K562 (cell line): ENCODE measurements around the gene FAM168B. TPM values are rescaled to one million over a fixed set of nuclear protein-coding genes. Genes with fewer than 3 reads are reported as not detected.

Experiments used
- ARID2 ChIP-seq: fragments of 450-650 bp; IDR thresholded peaks from 2 replicates; pipeline ENCODE4 v1.6.1; 2017; ENCODE audit warnings: antibody characterized with exemption, mild to moderate bottlenecking
- CBX1 ChIP-seq: sonication (generic); IDR thresholded peaks from 2 replicates; pipeline ENCODE4 v1.6.1; 2016; ENCODE audit warnings: antibody characterized with exemption, low read depth, mild to moderate bottlenecking
- CEBPG ChIP-seq, 3 experiments: fragments of 200-800 bp in 1 of 3; sonication (Bioruptor generic) in 1 of 3; sonication (generic) in 1 of 3; formaldehyde crosslinking in 1 of 3; IDR thresholded peaks in 2 of 3; conservative IDR thresholded peaks in 1 of 3; 2 replicates each; pipeline versions ENCODE4 v1.6.1 to v1.8.0; 2016 to 2022; ENCODE audit warnings: missing compliant biosample characterization in 2 of 3, missing genetic modification characterization in 2 of 3, mild to moderate bottlenecking in 1 of 3, missing genetic modification reagents in 1 of 3
- CXXC5 ChIP-seq: fragments of 250-450 bp; sonication (Bioruptor Pico); IDR thresholded peaks from 2 replicates; pipeline ENCODE4 v1.8.0; 2022; ENCODE audit warnings: inconsistent platforms, mild to moderate bottlenecking, moderate library complexity
- DDX20 ChIP-seq: fragments of 450-650 bp; IDR thresholded peaks from 2 replicates; pipeline ENCODE4 v1.6.1; 2016; ENCODE audit warnings: missing genetic modification characterization, low read depth, mild to moderate bottlenecking, missing compliant biosample characterization, moderate library complexity
- HDAC1 ChIP-seq, 2 experiments: fragments of 450-650 bp; IDR thresholded peaks; 2 replicates each; pipeline ENCODE4 v1.6.1; 2016 to 2017; ENCODE audit warnings: inconsistent platforms in 1 of 2, mild to moderate bottlenecking in 1 of 2, moderate library complexity in 1 of 2
- NFRKB ChIP-seq: fragments of 450-650 bp; IDR thresholded peaks from 2 replicates; pipeline ENCODE4 v1.6.1; 2016; ENCODE audit warnings: low read depth
- POLR2A ChIP-seq: fragments of 450-650 bp; conservative IDR thresholded peaks from 2 replicates; pipeline ENCODE4 v1.6.1; 2016
- RAD51 ChIP-seq: fragments of 450-650 bp; IDR thresholded peaks from 2 replicates; pipeline ENCODE4 v1.7.1; 2016; ENCODE audit warnings: low read depth, mild to moderate bottlenecking, borderline replicate concordance
- RBM15 ChIP-seq: fragments of 200-400 bp; formaldehyde crosslinking; IDR thresholded peaks from 2 replicates; pipeline ENCODE4 v1.6.1; 2018; ENCODE audit warnings: mild to moderate bottlenecking, low read length, moderate library complexity; ENCODE audit not compliant: insufficient read depth
- SMARCB1 ChIP-seq: IDR thresholded peaks from 2 replicates; pipeline ENCODE4 v1.6.1; 2011; ENCODE audit warnings: improper control_type of control experiment, low read depth; ENCODE audit not compliant: insufficient read length
- polyA plus RNA-seq, 8 experiments: library from polyadenylated mRNA; depleted of rRNA in 4 of 8; stranded (reverse) in 5 of 8; unstranded in 3 of 8; fragments of >200 nt; fragmentation: Nextera tagmentation in 2 of 8; fragmentation: Illumina TruSeq in 1 of 8; extraction: Ambion mirVana in 2 of 8; extraction: Trizol in 1 of 8; gene quantifications; 2 replicates each; pipeline versions ENCODE4 v1.2.1 to v1.2.3, GENCODE V29; 2011 to 2014; ENCODE audit warnings: inconsistent platforms in 1 of 8, missing spikeins in 1 of 8
- total RNA-seq, 7 experiments: library from RNA; depleted of rRNA in 6 of 7; stranded (reverse); fragments of >200 nt in 6 of 7; fragmentation: Illumina TruSeq in 2 of 7; extraction: Trizol in 2 of 7; gene quantifications; 2 replicates each; pipeline versions ENCODE4 v1.2.1 to v1.2.3, GENCODE V29; 2011 to 2021; ENCODE audit warnings: low replicate concordance in 1 of 7

FAM168B gene
- total and polyA plus RNA-seq, 9 of the 15 experiments (the other 6 are each of a cell fraction or from before 2014, with no cell fraction given): 3.3 to 76.0 (median 46.1) TPM

GRCh38 chr2:131105156-131105949 lies 12.1 kb upstream of the FAM168B start, which contains the start of gene PLEKHB2 (continued):
- TF ChIP-seq RAD51 (no peak), HDAC1 (IDR thresholded peaks at IDR 0.05) (peak in 1 of 2 experiments; percentile 82; a peak in 2 of 4 replicates), SMARCB1 (no peak), CBX1 (peak; percentile 47; the same call in 1 of the 2 replicates), DDX20 (tag) (no peak), NFRKB (no peak), POLR2A (peak; percentile 91), CEBPG (CRISPR knock-in tag; IDR thresholded peaks at IDR 0.05) (no peak), CEBPG (tag; conservative IDR thresholded peaks at IDR 0.05 in 1 of 2, IDR thresholded peaks at IDR 0.05 in 1 of 2) (no peak), CXXC5 (CRISPR knock-in tag) (peak; percentile 91), RBM15 (no peak), ARID2 (no peak)
